Measurements from ENCODE around the gene HTT. TPM values are rescaled to one million over a fixed set of nuclear protein-coding genes. Genes with fewer than 3 reads are reported as not detected.

The HTT gene
- total RNA-seq, 1 experiment from 2014 or later: 64.4 TPM

GRCh38 chr4:3239998-3240920 lies 165.8 kb downstream of the HTT start:
- peaks cover 3% of the 10 kb centered on the region; the same call in 1 of the 2 replicates for H3K4me1 ChIP-seq (ENCODE audit: insufficient read depth, low read length)
- peaks cover 22 to 62% of the 10 kb centered on the region in 2 experiments for H3K4me1 Mint-ChIP-seq
- H3K14ac ChIP-seq (ENCODE audit: insufficient read depth, low read length): no peak overlapping the region
- H3T11ph ChIP-seq (ENCODE audit: low read length): no peak overlapping the region
- H2BK5ac ChIP-seq (ENCODE audit: insufficient read length, low read length): no peak overlapping the region
- no peak overlapping the region for H2BK15ac ChIP-seq (ENCODE audit: low read depth, low read length)
- no peak overlapping the region for H3K4ac ChIP-seq (ENCODE audit: low read depth, low read length)
- no peak overlapping the region for H3K56ac ChIP-seq (ENCODE audit: insufficient read length, low read depth, low read length)
- H2AFZ ChIP-seq (ENCODE audit: low read length): no peak overlapping the region
- H3K27me3 ChIP-seq (ENCODE audit: insufficient read depth, low read length): no peaks in the 10 kb centered on the region; the same call in 1 of the 2 replicates
- no peaks in the 10 kb centered on the region for H4K20me1 ChIP-seq (ENCODE audit: control insufficient read depth, insufficient read depth, insufficient read length)
- no peak overlapping the region for H3K4me2 ChIP-seq (ENCODE audit: insufficient read depth, insufficient read length, low read length)
- no peak overlapping the region for H3K27ac Mint-ChIP-seq
- no CpG with 5 or more reads among the region's 29 CpGs for WGBS (ENCODE audit: extremely low coverage, insufficient read length, low lambda C conversion rate)
- no peaks in the 10 kb centered on the region for H3K79me2 ChIP-seq (ENCODE audit: insufficient read depth, low read length)
- peaks cover 53% of the 10 kb centered on the region for H3K27me3 Mint-ChIP-seq (ENCODE audit: low read depth)
- H3K9ac ChIP-seq (ENCODE audit: extremely low read depth, insufficient read length, low read length): no peak overlapping the region
- DNase-seq: no peak
- H3K9me3 Mint-ChIP-seq: no peaks in the 10 kb centered on the region; a peak in 1 of 5 replicates
- no peaks in the 10 kb centered on the region for H3K9me3 ChIP-seq (ENCODE audit: control insufficient read depth, low read depth, low read length)
- H3K27ac ChIP-seq (ENCODE audit: insufficient read length, low read depth, low read length): no peak overlapping the region
- H4K5ac ChIP-seq (ENCODE audit: insufficient read length, low read depth, low read length): no peak overlapping the region
- H2BK120ac ChIP-seq (ENCODE audit: low read depth, low read length, poor library complexity, severe bottlenecking): no peak overlapping the region
- no peaks in the 10 kb centered on the region for H3K79me1 ChIP-seq (ENCODE audit: insufficient read depth, low read depth, low read length, poor library complexity, severe bottlenecking)
- H3K18ac ChIP-seq (ENCODE audit: insufficient read length, low read depth, low read length): no peak overlapping the region
- H4K91ac ChIP-seq (ENCODE audit: insufficient read length, low read depth, low read length): no peak overlapping the region
- TF ChIP-seq CTCF (conservative IDR thresholded peaks at IDR 0.05): no peak
- H3K36me3 Mint-ChIP-seq (ENCODE audit: insufficient read depth in 1 of 3, low read depth in 3 of 3): peaks cover 31 to 56% (median 45%) of the 10 kb centered on the region in 3 experiments
- H4K8ac ChIP-seq (replicated peaks; ENCODE audit: insufficient read length, low read depth, low read length): no peak overlapping the region
- H3K23ac ChIP-seq (ENCODE audit: insufficient read length, low read depth, low read length): no peak overlapping the region
- no peak overlapping the region for H3K4me3 Mint-ChIP-seq
- H2BK20ac ChIP-seq (ENCODE audit: low read depth, low read length, poor library complexity, severe bottlenecking): no peak overlapping the region
- H2BK12ac ChIP-seq (ENCODE audit: insufficient read length, low read depth, low read length): no peak overlapping the region
- H2AK5ac ChIP-seq (ENCODE audit: insufficient read length, low read length): no peak overlapping the region
- H3K23me2 ChIP-seq (ENCODE audit: insufficient read length, low read depth, low read length, poor library complexity, severe bottlenecking): no peaks in the 10 kb centered on the region
